Measurements from ENCODE around the gene MTF2.
"Not testable (repeated sequence)": the region's sequence is repeated elsewhere in the genome, so short reads cannot be mapped to it uniquely, and the experiment has no call there.

Gene MTF2

GRCh38 chr1:93164816-93165215 lies 85.7 kb downstream of the MTF2 start:
- H3K4me3 ChIP-seq (ENCODE audit: severe bottlenecking): no peak overlapping the region
- peaks cover 6% of the 10 kb centered on the region for H3K9me3 ChIP-seq (ENCODE audit: severe bottlenecking)
- DNase-seq (ENCODE audit: low spot score): no peak
- peaks cover 38% of the 10 kb centered on the region for H3K36me3 ChIP-seq (ENCODE audit: low read depth)
- no peak overlapping the region for H3K27ac ChIP-seq (ENCODE audit: poor library complexity, severe bottlenecking)
- no peaks in the 10 kb centered on the region for H3K27me3 ChIP-seq (ENCODE audit: insufficient read depth, poor library complexity, severe bottlenecking)
- TF ChIP-seq, protein P1, sequence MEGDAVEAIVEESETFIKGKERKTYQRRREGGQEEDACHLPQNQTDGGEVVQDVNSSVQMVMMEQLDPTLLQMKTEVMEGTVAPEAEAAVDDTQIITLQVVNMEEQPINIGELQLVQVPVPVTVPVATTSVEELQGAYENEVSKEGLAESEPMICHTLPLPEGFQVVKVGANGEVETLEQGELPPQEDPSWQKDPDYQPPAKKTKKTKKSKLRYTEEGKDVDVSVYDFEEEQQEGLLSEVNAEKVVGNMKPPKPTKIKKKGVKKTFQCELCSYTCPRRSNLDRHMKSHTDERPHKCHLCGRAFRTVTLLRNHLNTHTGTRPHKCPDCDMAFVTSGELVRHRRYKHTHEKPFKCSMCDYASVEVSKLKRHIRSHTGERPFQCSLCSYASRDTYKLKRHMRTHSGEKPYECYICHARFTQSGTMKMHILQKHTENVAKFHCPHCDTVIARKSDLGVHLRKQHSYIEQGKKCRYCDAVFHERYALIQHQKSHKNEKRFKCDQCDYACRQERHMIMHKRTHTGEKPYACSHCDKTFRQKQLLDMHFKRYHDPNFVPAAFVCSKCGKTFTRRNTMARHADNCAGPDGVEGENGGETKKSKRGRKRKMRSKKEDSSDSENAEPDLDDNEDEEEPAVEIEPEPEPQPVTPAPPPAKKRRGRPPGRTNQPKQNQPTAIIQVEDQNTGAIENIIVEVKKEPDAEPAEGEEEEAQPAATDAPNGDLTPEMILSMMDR (IDR thresholded peaks at IDR 0.05; ENCODE audit: poor library complexity, severe bottlenecking): no peak
- ATAC-seq (ENCODE audit: low read depth): no peak
- H3K4me1 ChIP-seq (ENCODE audit: insufficient read depth, poor library complexity, severe bottlenecking): no peaks in the 10 kb centered on the region

GRCh38 chr1:93165895-93166294 lies 86.8 kb downstream of the MTF2 start:
- ATAC-seq (ENCODE audit: low read depth); H3K27ac ChIP-seq (ENCODE audit: poor library complexity, severe bottlenecking); H3K9me3 ChIP-seq (ENCODE audit: severe bottlenecking); H3K27me3 ChIP-seq (ENCODE audit: insufficient read depth, poor library complexity, severe bottlenecking); H3K4me3 ChIP-seq (ENCODE audit: severe bottlenecking); DNase-seq (ENCODE audit: low spot score); H3K4me1 ChIP-seq (ENCODE audit: insufficient read depth, poor library complexity, severe bottlenecking): not testable (repeated sequence)
- peaks cover 34% of the 10 kb centered on the region for H3K36me3 ChIP-seq (ENCODE audit: low read depth)

GRCh38 chr1:93167006-93167405 lies 87.9 kb downstream of the MTF2 start:
- Histone ChIP-seq H3K27me3 (ENCODE audit: insufficient read depth, poor library complexity, severe bottlenecking) (no peaks in the 10 kb centered on the region), H3K4me3 (ENCODE audit: severe bottlenecking) (no peak overlapping the region), H3K4me1 (ENCODE audit: insufficient read depth, poor library complexity, severe bottlenecking) (no peaks in the 10 kb centered on the region), H3K27ac (ENCODE audit: poor library complexity, severe bottlenecking) (no peak overlapping the region), H3K9me3 (ENCODE audit: severe bottlenecking) (peaks cover 6% of the 10 kb centered on the region), H3K36me3 (ENCODE audit: low read depth) (peaks cover 34% of the 10 kb centered on the region)
- no peak for ATAC-seq (ENCODE audit: low read depth)
- TF ChIP-seq, protein P1 (IDR thresholded peaks at IDR 0.05; ENCODE audit: poor library complexity, severe bottlenecking): no peak
- no peak for DNase-seq (ENCODE audit: low spot score)

- H3K27ac ChIP-seq (ENCODE audit: poor library complexity, severe bottlenecking); DNase-seq (ENCODE audit: low spot score); H3K9me3 ChIP-seq (ENCODE audit: severe bottlenecking); H3K27me3 ChIP-seq (ENCODE audit: insufficient read depth, poor library complexity, severe bottlenecking); H3K4me1 ChIP-seq (ENCODE audit: insufficient read depth, poor library complexity, severe bottlenecking); H3K4me3 ChIP-seq (ENCODE audit: severe bottlenecking); ATAC-seq (ENCODE audit: low read depth): not testable (repeated sequence)
- peaks cover 34% of the 10 kb centered on the region for H3K36me3 ChIP-seq (ENCODE audit: low read depth)
Measured at GRCh38 chr1:93170141-93170678, 91.1 kb downstream of the MTF2 start.

DNA sequence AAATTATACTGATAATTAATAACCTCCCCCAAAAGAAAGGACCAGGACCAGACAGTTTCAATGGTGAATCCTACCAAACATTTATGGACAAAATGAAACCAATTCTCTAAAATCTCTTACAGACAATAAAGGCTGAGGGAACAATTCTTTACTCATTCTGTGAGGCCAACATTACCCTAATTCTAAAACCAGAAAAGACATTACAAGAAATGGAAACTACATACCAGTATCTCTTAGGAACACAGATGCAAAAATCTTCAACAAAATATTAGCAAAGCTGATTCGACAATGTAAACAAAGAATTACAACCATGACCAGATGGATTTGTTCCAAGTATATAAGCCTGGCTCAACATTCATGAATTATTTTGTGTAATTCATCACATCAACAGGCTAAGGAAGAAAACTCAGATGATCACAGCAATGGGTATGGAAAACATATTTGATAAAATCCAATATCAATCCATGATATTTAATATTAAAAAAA lies 92.5 kb downstream of the MTF2 start:
- TF ChIP-seq, protein P1 (IDR thresholded peaks at IDR 0.05; ENCODE audit: poor library complexity, severe bottlenecking): no peak
- H3K36me3 ChIP-seq (ENCODE audit: low read depth): peaks cover 32% of the 10 kb centered on the region
- H3K9me3 ChIP-seq (ENCODE audit: severe bottlenecking): peaks cover 6% of the 10 kb centered on the region
- DNase-seq (ENCODE audit: low spot score) (no peak), ATAC-seq (ENCODE audit: low read depth) (no peak)
- no peaks in the 10 kb centered on the region for H3K27me3 ChIP-seq (ENCODE audit: insufficient read depth, poor library complexity, severe bottlenecking)
- no peak overlapping the region for H3K27ac ChIP-seq (ENCODE audit: poor library complexity, severe bottlenecking)
- peaks cover 4% of the 10 kb centered on the region for H3K4me1 ChIP-seq (ENCODE audit: insufficient read depth, poor library complexity, severe bottlenecking)
- H3K4me3 ChIP-seq (ENCODE audit: severe bottlenecking): no peak overlapping the region

DNA sequence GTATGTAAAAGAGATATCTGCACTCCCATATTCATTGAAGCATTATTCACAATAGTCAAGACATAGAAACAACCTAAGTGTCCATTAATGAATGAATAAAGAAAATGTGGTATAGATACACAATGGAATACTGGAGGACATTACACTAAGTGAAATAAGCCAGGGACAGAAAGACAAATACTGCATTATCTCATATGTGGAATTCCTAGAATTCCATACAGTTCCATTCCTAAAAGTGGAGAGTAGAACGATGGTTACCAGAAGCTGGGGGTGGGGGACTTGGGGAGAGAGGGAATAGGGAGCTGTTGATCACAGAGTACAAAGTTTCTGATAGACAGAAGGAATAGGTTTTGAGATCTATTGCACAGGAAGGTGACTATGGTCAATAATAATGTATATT lies 93.7 kb downstream of the MTF2 start:
- Histone ChIP-seq H3K27ac (ENCODE audit: poor library complexity, severe bottlenecking) (no peak overlapping the region), H3K9me3 (ENCODE audit: severe bottlenecking) (peaks cover 4% of the 10 kb centered on the region), H3K36me3 (ENCODE audit: low read depth) (peaks cover 33% of the 10 kb centered on the region), H3K4me3 (ENCODE audit: severe bottlenecking) (no peak overlapping the region), H3K27me3 (ENCODE audit: insufficient read depth, poor library complexity, severe bottlenecking) (no peaks in the 10 kb centered on the region), H3K4me1 (ENCODE audit: insufficient read depth, poor library complexity, severe bottlenecking) (peaks cover 4% of the 10 kb centered on the region)
- DNase-seq (ENCODE audit: low spot score) (no peak), ATAC-seq (ENCODE audit: low read depth) (no peak)
- TF ChIP-seq, protein P1 (IDR thresholded peaks at IDR 0.05; ENCODE audit: poor library complexity, severe bottlenecking): no peak

DNA sequence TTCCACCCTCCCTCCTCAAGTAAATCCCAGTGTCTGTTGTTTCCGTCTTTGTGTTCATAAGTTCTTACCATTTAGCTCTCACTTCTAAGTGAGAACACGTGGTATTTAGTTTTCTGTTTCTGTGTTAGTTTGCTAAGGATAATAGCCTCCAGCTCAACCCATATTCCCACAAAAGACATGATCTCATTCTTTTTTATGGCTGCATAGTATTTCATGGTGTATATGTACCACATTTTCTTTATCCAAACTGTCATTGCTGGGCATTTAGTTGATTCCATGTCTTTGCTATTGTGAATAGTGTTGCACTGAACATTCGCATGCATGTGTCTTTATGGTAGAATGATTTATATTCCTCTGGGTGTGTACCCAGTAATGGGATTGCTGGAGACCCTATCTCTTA lies 95.6 kb downstream of the MTF2 start:
- not testable (repeated sequence) for H3K4me1 ChIP-seq (ENCODE audit: insufficient read depth, poor library complexity, severe bottlenecking); H3K9me3 ChIP-seq (ENCODE audit: severe bottlenecking); H3K4me3 ChIP-seq (ENCODE audit: severe bottlenecking); H3K27me3 ChIP-seq (ENCODE audit: insufficient read depth, poor library complexity, severe bottlenecking); H3K27ac ChIP-seq (ENCODE audit: poor library complexity, severe bottlenecking); ATAC-seq (ENCODE audit: low read depth); DNase-seq (ENCODE audit: low spot score)
- H3K36me3 ChIP-seq (ENCODE audit: low read depth): peaks cover 19% of the 10 kb centered on the region

Data from RWPE2 (cell line).